ENCODE measurements around the gene INPP5A.
A peak's percentile ranks its signal among the peaks of the same experiment; 100 is the strongest.
"Not testable (repeated sequence)": the region's sequence is repeated elsewhere in the genome, so short reads cannot be mapped to it uniquely, and the experiment has no call there.

Gene INPP5A

DNA sequence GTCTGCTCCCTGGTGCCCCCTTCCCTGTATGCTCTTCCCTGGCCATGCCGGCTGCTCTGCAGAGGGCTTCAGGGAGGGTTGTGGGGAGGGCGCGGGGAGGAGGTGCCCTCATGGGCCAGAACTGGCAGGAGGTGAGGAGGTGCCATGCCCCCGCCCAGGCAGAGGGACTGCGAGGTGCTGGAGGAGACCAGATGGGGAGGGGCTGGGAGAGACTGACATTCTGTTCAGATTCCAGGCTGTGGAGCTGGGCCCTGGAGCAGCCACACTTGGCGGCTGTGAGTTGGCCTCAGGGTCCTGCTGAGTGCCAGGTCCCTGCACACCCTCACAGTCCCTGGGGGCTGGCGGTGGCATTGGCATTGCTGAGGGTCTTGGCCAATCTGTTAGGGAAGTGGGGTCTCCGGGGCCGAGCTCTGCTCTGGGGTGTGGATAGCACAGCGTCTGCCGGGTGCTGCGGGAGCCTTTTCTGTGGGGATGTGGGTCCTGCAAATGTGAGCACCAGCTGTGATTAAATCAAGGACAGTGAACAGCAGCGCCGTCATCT is 25.4 kb downstream of the INPP5A start:
- DNase-seq (ENCODE audit: low spot score), result no peak

DNA sequence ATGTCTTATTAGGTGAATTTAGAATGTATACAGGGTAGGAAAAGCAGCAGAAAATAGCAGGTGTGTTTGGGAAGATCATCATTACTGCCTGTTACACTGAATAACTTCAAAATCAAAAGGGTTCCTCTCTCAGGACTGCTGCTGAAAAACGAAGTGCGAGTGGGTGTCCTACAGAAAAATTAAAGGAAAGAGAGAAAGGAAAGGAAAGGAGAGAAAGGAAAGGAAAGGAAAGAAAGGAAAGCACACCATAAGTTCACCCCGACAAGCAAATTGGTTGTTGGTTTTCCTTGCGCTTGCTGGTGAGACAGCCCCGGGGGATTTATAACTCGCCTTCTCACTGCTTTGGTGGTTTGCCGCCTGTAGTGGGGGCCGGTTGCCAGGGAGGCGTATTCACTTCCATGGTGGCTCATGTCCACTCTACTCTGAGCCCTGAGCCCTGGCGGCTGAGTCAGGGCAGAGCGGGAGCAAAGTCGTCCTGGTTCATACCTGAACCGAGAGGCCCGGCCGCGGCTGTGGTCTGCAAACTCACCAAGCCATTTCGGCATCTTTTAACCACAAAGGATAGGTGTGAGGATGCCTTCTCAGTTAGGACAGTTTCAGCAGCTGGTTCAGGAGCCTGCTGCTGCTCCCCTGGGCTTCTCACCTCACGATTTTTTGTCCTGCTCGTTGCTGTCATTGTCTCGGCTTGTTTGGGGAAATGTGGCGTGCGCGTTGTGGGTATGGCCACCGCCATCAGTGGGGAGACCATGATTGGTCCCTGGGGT is 26.1 kb downstream of the INPP5A start:
- DNase-seq (ENCODE audit: low spot score), result no peak

DNA sequence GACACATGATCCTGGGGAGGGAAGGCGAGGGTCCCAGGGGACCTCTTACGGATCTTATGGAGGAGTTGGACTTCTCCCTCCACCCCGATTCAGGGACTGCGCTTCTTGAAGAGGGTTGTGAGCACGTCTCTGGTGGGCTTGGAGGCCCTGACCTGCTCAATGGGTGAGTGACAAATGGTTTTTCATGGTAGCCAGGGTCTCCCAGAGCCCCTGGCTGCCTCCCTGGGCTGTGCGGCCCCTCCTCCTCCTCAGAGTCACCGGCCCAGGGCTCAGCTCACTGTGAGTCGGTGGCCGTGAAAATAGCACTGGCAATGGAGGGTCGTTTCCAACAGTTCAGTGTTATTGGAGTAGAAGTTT is 26.6 kb downstream of the INPP5A start:
- no peak for DNase-seq (ENCODE audit: low spot score)

DNA sequence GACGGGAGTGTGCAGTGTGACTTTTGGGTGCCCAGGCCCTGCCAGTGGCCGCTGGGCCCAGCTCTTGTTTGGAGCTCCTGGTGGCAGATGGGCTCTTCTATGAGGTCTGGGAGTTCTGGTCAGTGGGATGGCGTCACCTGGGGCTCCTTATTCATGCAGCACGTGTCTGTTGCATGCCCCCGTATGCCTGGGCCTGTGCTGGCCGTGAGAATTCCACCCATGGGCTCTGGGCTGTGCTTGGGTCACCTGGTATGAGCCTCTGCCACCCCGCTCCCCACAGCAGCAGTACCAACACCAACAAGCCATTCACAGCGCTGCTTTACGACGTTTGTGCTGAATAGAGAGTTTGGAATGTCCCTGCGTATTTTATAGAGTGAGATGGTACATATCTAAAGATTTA is 27.1 kb downstream of the INPP5A start:
- DNase-seq (ENCODE audit: low spot score), result no peak

DNA sequence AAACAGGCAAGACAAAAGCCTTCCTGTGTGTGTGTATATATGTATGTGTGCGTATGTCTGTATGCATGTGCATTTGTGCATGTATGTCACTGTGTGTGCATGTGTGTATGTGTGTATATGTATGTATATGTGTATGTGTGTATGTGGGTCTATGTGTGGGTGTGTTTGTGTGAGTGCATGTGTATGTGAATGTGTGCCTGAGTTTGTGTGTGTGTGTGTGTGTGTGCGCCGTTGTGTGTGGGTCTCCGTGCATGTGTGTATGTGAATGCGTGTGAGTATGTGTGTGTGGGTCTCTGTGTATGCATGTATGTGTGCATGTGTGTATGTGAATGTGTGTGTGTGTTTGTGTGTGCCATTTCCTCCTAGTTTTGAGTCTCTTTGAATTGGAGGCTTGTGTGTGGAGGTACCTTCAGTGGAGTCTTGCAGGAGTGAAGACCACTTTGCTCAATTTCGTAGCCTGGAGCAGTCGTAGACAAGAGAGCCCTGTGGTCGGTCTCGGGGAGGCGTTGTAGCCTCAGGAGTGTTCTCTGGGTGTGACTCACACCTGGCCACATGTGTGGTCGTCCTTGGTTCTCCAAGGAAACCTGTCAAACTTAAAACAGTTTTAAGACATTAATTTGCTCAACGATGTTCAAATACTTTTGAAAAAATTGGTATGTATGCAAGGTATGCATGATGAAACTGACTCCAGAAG is 28.1 kb downstream of the INPP5A start:
- DNase-seq (ENCODE audit: low spot score), result no peak

DNA sequence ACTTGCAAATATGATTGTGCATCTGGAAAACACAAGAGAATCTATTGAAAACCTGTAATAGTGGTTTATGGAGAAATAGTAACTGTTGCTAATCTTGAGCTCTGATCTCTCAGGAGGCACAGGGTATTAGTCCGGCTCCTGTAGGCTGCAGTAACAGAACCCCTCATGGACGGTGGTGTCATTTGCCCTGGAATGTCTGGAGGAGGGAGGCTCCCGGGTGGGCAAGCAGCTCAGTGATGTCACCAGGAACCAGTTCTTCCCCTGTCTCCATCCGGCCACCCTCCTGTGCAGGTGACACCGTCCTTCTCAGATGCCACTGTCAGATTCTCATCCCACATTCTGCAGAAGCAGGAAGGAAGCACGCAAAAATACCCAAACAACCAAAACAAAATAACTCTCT is 29.3 kb downstream of the INPP5A start:
- no peak for DNase-seq (ENCODE audit: low spot score)

DNA sequence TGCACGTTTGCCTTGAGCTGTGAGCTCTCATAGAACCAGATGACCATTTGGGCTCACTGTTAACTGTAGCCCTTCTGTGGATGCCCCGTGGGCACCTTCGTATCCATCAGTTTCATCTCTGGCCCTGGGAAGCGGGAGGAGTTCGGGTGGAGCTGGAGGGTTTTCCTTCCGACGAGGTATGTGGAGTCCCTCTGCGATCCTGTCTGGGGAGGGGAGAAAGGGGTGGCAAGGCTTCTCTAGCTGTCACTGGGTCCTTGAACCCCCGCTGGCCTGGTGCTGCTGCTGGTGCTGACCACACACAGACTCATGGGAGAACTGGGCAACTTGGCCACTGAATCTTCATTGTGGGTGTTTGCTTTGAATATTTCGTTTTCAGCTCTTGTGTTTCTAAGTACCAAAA is 32.7 kb downstream of the INPP5A start:
- DNase-seq (ENCODE audit: low spot score), result no peak

DNA sequence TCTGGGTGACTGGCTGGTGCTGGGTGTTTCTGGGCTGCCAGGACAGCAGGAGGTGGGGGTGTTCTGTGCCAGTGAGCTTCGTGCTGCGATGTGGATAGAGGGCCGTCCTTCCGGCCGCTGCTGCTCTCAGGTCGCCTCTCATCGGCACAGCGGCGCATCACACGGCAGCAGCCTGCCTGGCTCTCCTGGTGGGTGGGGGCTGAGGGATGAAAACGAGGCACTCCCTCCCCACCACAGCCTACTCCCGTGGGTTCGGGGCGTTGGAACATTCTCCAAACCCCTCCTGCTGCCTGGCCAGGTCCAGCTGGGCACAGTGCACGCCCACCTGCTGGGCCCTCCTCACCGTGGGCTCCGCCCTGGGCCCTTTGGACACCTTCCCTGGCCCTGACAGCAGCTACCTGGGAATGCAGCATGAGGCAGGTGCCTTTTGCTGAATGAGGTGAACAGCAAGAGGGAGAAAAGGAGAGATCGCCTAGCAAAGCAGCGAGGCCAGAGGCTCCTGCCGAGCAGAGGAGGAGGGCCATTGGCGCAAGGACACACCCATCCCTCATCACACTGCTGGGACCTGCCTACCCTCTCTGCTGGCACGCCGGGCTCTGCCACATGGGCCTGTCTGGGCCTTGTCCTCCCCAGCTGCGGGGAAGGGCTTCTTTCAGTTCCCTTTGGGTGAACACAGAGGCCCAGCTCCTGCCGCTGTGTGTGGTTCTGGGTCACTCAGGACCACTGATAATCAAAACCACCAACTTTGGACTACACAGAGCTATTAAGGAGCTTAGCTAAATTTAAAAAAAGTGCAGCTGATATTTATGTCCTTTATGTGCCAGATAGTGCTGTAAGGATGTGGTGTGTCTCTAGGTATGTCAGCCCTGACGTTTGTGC is 33.4 kb downstream of the INPP5A start:
- DNase-seq (ENCODE audit: low spot score), result peak; percentile 44

DNA sequence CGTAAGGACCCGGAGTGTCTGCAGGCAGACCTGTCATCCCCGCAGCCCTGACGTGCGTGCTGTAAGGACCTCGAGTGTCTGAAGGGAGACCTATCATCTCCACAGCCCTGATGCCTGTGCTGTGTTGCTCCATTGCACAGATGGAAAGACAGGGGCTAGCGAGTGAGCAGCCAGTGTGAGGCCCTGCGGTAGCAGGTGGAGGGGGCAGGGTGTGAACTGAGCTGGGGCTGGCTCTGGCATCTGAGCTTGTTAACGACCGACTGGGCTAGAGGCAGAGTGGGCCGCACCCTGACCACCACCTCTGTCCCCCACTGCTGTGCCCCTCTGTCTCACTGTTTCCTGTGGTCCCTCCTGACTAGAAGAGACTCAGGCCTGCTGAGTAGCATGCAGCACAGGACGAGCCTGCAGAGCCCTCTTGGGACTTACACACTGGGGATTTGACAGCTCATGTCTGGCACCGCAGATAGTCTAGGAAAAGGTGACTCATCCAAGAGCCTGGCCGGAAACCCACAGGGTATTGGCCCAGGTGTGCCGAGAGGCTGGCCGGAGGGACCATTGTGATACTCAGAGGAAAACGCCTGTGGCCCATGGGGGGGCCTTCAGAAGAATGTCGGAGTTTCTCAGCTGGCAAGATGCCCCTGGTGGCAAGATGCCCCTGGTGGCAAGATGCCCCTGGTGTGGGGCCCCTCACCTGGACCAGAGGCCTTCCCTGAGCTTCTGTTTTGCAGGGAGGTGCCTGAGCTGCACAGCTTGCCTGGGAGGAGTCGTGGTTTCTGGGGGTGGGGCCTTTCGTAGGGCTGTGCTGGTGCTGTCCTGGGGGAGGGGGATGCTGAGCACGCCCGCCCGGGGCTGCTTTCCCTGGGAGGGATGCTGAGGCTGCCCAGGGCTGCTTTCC is 34.3 kb downstream of the INPP5A start:
- DNase-seq (ENCODE audit: low spot score), result no peak

DNA sequence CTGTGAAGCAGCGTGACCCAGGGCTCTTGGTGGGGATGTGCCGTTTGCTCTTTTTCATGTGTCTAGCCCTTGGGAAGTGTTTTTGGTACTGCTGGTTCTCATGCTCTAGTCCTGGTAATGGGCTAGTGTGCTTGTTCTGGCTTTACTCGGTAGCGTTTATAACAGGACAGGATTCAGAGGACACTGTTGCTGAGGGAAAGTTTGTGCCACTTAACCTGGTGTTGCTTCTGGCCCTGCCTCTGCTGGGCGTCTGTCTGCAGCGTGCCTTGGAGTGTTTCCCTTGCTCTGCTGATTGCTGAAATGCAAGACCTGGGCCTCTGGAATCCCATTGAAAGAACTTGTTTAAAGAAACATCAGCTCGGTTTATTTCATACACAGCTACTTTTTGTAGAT is 35.0 kb downstream of the INPP5A start:
- no peak for DNase-seq (ENCODE audit: low spot score)

DNA sequence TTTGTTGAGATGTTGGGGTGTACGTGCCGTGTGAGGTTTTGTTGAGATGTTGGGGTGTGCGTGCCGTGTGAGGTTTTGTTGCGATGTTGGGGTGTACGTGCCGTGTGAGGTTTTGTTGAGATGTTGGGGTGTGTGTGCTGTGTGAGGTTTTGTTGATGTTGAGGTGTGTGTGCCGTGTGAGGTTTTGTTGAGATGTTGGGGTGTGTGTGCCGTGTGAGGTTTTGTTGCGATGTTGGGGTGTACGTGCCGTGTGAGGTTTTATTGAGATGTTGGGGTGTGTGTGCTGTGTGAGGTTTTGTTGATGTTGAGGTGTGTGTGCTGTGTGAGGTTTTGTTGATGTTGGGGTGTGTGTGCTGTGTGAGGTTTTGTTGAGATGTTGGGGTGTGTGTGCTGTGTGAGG is 35.4 kb downstream of the INPP5A start:
- DNase-seq (ENCODE audit: low spot score), result not testable (repeated sequence)

DNA sequence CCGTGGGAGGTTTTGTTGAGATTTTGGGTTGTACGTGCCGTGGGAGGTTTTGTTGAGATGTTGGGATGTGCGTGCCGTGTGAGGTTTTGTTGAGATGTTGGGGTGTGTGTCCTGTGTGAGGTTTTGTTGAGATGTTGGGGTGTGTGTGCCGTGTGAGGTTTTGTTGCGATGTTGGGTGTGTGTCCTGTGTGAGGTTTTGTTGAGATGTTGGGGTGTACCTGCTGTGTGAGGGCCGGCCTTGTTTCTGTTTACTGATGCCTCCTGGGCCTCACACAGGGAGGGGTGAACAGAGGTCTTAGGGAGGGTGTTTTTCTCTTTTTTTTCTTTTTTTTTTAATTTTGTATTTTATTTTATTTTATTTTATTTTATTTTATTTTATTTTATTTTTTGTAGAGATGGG is 36.7 kb downstream of the INPP5A start:
- no peak for DNase-seq (ENCODE audit: low spot score)

DNA sequence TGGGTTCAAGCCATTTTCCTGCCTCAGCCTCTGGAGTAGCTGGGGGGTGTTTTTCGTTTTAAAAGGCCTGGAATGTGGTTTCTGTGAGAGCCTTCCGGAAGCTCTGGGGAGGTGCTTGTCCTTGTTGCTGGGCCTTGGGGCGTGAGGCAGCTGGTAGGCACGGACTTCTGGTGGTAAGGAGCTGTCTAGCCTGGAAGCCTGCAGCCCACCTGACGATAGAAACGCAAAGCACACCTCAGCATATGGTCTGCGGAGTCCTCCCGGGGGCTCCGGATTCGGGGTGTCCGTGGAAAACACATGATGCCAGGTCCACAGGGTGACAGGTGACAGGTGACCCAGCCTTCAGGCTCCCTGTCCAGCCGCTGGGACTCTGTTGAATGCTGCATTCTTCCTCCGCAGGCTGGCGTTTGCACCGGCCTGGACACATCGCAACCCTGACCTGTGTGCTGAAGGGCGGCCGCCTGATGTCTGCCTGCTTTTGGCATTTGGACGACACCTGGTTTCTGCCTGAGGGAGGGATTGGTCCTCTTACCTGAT is 37.3 kb downstream of the INPP5A start:
- no peak for DNase-seq (ENCODE audit: low spot score)

DNA sequence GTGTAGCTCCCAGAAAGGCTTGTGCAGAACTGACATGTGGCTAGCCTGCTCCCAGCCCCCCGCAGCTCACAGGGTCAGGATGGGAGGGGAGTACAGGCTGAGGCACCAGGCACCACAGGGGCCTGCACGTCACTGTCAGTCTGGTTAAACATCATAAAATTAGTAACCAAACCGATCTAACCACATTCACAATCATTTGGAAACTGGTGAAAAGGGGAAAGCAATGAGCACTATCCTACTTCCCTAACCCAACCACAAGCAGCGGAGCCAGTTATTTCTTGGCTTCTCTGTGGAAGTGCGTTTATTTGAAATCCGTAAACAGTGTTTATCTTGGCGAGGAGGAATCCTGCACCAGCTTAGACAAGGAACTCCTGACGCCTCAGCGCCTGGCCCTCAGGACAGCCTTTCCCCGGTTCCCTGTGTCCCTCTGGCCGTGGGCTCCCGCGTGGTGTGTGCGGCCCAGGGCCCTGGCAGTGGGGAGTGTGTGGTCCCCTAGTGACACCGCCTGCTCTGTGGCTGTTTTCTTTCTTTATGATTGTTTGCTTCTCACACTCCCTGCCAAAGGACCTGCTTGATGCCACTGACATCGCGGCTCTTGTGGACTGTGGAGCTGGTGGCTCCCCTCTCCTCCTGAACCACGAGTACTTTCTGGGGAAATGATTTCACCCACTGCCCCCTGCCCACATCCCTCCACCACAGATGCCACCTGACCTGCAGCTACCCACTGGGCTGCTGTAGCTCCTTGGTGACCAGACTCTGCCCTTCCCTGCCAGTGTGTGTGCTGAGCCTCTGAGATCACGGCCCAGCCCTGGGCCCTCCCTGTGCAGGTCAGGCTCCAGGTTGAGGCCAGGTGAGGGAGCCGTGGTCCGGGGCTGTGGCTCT is 38.0 kb downstream of the INPP5A start:
- DNase-seq (ENCODE audit: low spot score), result peak; percentile 57

DNA sequence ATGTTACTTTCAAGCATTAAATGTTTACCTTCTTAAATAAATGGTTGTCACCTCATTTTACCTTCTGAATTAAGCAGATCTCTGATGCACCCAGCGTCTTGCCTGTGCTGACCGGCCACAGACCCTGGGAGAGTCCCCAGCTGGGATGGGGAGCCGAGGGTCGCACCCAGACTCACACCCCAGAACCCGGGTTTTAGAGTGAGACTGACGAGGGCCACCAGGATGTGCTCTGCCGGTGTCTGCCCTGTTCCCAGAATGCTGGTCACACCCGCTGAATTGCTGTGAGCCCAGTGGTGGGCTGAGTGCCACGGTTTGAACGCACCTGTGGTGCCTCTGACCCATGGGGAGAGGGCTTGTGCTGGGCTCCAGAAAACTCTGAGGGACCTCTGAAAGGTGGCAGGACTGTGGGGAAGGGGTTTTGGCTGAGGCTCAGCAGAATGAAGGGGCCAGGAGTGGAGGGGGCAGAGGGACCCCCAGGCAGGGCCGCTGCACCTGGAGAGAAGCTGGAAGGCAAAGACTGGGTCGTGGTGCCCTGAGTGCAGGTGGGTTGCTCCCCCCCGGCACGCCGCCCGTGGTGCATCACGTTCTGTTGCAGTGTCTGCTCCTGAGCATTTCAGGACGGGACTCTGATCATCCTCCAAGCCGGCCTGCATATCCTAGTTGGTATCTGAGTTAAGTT is 39.2 kb downstream of the INPP5A start:
- no peak for DNase-seq (ENCODE audit: low spot score)

DNA sequence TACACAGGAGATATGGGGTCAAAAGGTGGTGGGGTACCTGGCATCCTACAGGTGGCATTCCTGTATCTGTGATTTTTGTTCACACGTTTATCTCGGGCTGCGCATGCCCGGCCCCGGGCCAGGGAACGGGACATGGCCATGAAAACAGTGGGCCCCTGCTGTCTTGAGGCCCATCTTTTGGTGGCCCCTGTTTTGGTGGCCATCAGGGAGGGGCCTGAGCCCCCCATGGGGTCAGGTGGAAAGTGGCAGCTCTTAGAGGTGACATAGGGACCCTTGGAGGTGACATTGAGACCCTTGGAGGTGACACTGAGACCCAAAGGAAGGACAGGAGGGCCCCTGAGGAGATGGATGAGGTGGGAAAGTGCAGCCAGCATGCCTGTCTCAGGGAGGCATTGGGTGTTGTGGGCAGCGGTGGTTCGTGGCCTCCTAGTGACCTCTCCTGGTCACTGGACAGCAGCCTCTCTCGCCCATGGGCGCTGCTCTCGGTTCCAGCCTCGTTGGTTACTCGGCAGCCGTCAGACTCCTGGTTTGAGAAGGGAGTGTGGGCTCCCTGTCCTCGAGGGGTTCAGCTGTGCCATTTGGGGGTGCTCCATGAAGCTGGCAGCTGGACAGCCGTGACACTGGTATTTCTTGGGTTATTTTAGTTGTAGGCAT is 39.9 kb downstream of the INPP5A start:
- peak; percentile 66 for DNase-seq (ENCODE audit: low spot score)

DNA sequence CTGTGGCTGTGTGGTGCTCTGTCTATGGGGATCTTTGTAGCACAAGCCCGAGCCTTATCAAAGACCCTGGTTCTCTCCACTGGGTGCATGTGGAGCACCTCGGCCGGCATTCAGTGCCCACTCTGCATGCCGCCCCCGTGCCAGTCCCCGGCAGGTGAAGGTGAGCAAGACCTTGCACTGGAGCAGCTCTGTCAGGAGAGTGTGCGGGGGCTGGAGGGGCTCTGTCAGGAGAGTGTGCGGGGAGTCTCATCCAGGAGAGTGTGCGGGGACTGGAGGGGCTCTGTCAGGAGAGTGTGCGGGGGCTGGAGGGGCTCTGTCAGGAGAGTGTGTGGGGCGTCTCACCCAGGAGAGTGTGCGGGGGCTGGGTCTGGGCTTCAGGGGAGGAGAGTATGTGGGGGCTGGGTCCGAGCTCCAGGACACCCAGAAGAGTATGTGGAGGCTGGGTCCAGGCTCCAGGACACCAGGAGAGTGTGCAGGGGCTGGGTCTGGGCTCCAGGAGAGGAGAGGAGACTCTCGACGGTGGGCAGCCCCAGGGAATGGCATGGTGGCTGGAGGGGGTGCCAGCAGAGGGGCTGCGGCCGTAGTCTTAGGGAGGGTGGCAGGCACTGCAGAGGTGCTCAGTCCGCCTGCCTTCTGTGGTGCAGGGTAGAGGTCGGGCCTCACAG is 40.8 kb downstream of the INPP5A start:
- no peak for DNase-seq (ENCODE audit: low spot score)

DNA sequence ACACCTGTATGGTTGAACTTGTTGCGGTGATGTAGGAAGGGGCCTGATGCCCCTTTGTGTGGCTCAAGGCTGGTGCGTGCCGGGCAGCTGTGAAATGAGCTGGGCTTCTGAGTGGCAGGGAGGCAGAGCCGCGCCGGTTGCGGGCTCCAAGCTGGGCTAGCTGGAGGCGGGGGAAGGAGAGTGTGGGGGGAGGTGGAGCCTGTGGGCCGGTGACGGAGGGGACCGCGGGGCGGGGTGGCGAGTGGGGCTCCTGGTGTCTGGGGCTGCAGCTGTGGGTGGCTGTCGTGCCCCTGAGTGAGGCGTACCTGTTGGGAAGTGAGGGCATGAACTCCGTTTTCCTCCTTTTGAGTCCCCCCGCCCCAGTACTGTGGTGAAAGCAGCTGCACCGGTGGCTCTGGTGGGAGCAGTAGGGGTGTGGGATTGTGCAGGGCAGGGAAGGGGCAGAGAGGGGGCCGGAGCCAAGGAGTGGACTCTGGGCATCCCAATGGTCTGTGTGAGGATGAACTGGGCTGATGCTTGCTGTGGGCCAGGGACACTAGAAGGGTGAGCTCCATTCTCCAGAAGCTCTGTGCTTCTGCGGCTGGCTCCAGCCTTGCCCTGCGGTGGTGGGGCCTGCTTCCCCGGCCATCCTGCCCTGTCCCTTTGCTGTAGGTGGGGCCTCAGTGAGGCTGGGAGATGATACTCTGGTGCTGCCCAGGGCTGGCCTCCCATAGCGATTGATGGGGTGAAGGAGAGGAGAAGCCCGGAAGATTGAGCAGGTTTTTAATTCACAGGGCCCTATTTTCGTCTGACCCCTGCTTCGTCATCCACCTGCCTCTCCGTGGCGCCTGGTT is 41.7 kb downstream of the INPP5A start:
- DNase-seq (ENCODE audit: low spot score), result no peak
